Epithelial cell of proximal tubule (primary cell): ENCODE results near the gene SOX13. TPM values are rescaled to one million over a fixed set of nuclear protein-coding genes. Genes with fewer than 3 reads are reported as not detected.

Source experiments
- DNase-seq: peaks from one replicate; pipeline ENCODE4 v3.0.0-alpha.2; 2011; ENCODE audit warnings: low read depth
- H3K4me3 ChIP-seq: 2 replicates; pipeline ENCODE4 v1.5.1; 2011; ENCODE audit warnings: low read depth, mild to moderate bottlenecking, low read length
- CTCF ChIP-seq: conservative IDR thresholded peaks from 2 replicates; pipeline ENCODE4 v1.5.1; 2012; ENCODE audit warnings: low read depth, mild to moderate bottlenecking, low read length
- total RNA-seq: library from RNA; depleted of rRNA; stranded (reverse); fragments of >200 nt; gene quantifications from 2 replicates; pipeline ENCODE4 v1.2.3, GENCODE V29; 2015

Gene SOX13
- total RNA-seq, 1 donor from 2014 or later = 16.2 TPM

DNA sequence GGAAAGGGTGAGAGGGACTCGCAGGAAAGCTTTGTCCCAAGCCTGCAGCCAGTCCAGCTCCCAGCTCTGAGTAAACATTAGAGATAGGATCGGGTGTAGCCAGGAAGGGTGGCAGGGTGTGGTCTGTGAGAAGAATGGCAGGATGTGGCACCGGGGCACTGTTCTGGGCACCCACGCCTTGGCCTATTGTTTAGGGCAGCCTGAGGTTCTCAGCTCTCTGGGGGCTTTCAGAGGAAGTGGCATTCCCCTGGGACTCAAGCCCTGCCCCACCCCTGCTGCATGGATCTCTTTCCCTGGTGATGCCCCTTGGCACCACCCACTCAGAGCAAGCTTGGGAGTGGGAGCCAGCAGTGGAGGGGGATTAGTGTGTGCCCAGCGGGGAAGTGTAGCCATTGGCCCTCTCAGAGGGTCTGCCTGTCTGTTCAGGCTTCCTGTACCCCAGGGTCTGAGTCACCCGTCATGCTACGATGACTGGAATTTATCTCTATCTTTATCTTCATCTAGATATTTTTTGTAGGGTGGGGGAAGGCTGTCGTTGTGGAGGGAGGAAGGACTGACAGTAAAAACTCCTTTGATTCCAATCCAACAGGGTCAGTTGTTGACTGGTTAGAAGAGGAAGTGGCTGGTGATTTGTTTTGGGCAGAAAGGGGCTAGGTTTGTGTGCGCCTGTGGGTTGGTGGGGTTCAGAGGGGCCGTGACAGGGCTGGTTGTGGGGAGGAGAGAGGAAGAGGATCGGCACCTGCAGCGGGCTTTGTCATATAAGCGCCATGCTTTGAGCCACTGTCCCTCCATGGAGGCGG, 31.6 kb downstream of the SOX13 start:
- no peak overlapping the region for H3K4me3 ChIP-seq
- TF ChIP-seq CTCF = no peak
- no peak for DNase-seq

DNA sequence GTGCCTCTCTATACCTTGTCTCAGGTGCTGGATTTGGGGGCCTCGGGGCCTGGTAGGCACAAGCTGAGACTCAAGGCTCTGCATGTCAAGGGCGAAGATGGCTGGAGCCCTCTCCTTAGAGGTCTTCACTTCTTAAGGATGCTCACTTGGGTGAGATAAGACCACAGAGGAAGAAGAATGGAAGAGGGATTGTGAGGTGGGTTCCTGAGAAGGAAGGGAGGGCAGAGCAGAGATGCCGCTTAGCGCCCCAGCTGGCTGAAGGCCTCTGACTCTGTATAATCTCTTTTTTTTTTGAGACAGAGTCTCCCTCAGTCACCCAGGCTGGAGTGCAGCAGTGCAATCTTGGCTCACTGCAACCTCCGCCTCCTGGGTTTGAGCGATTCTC, 32.2 kb downstream of the SOX13 start:
- TF ChIP-seq CTCF = no peak
- DNase-seq = no peak
- no peak overlapping the region for H3K4me3 ChIP-seq

DNA sequence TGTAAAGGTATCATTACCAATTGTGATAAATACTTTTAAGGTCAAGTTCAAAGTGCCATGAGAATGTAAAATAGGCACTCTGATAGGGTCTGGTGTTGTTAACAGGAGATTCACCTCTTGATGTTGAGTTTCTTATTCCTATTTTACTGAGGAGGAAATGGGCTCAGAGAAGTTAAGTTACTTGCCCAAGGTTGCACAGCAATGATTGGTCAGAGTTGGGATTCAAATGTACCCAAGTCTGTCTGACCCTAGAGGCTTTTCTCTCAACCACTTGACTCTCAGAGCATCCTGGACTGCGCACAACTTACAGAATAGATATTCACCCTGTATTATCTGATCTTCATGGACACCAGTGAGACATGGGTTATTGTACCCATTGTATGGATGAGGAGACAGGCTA, 33.9 kb downstream of the SOX13 start:
- no peak overlapping the region for H3K4me3 ChIP-seq
- TF ChIP-seq CTCF = no peak
- DNase-seq = no peak

- no peak overlapping the region for H3K4me3 ChIP-seq
- no peak for TF ChIP-seq CTCF
- DNase-seq = no peak
Measured at GRCh38 chr1:204107892-204108291, 35.0 kb downstream of the SOX13 start.

- H3K4me3 ChIP-seq = no peak overlapping the region
- no peak for TF ChIP-seq CTCF
- no peak for DNase-seq
Measured at GRCh38 chr1:204108312-204109141, 35.6 kb downstream of the SOX13 start.

- no peak for DNase-seq
- no peak for TF ChIP-seq CTCF
Measured at GRCh38 chr1:204110894-204111633, 38.1 kb downstream of the SOX13 start.

More at GRCh38 chr1:204110894-204111633, 38.1 kb downstream of the SOX13 start:
- no peak overlapping the region for H3K4me3 ChIP-seq
